Stimulated activated CD4-positive, alpha-beta T cell treated with anti-CD3 and anti-CD28 coated beads, Interleukin-1b, Interleukin-23, amount 100 ng/mL, for 1 hour (primary cell): ENCODE measurements around the gene UNC50.

Source experiments
- DNase-seq, 2 donors: peaks; one replicate each; pipeline ENCODE4 v3.0.0-alpha.2; 2020; ENCODE audit warnings: low read depth in 2 of 2

UNC50 gene

DNA sequence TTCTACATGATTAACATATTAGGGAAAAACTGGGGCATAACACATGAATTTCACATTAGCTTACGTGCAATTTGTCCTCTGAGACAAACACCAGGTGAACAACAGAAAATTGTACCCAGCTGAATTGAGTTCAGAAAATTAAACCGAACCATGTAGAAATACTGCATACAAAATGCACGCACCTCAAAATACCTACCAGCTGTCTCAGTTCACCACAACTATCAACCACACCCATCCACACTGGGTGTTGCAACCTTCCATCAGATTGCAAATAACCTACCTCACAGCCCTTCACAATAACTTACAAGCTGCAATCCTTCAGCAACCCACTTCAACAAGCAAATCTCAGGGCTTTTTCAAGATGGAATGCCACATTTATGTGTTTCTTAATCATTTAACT lies 55.9 kb downstream of the UNC50 start:
- DNase-seq: no peak

DNA sequence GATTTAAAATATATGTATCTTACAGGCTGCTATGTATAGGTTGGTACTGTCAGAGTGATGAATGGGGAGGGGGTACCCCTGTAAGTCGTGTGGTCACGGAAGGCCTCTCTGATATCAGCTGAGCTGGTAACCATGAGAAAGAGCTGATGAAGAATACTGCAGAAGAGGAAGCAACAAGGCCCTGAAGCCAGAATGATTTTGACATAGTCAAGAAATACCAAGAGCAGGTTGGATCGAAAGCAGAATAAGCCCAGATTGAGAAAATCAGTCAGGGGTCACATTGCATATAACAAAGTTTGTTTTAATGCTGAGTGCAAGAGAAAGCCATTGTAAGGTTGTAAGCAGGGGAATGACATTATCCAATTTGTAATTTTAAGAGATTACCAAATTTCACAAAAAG lies 57.3 kb downstream of the UNC50 start:
- no peak for DNase-seq
